HG02970 (cell line): ENCODE data around the gene VAV2.

Experiments
- ATAC-seq: cut with Tn5 transposase; IDR thresholded peaks from one replicate; pipeline ENCODE4 v1.9.1; 2021; ENCODE audit warnings: mild to moderate bottlenecking, moderate library complexity, moderate number of reproducible peaks; ENCODE audit not compliant: unreplicated experiment, low FRiP score

Gene VAV2

DNA sequence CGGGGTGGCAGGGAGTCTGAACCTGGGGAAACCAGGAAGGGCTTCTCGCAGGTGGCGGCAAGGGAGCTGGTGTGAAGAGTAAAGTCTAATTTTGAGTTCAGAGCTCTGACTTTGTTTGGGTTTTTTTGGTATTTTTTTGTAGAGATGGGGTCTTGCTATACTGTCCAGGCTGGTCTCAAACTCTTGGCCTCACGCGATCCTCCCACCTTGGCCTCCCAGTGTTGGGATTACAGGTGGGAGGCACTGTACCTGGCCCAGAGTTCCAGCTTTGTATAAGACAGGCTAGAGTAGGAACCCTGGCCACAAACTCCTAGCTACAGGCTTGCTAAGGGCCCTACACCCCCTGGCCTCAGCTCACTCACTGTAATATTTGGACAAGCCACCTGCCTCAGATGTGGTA is 148.9 kb downstream of the VAV2 start:
- no peak for ATAC-seq

DNA sequence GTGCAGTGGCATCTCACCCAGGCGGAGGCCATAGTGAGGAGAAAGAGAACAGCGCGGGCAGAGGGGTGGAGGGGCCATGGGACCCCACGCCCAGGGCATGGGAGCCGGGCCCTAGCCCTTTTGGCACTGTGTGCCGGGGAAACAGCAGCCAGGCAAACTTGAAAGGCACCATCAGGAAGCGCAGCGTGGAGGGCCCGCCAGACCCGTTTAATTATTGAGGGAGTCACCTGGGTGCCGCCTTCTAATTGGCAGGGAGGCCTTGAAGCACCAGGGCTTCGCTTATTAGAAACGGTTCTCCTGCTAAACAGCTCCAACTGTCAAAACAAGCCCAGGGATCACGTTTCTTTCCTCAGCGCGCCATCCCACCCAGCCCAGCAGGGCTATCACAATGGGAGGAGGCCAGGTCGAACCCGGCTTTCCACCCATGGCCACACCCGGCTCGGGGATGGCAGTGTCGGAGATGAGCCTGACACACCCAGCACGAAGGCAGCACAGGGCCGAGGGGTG is 149.3 kb downstream of the VAV2 start:
- no peak for ATAC-seq

DNA sequence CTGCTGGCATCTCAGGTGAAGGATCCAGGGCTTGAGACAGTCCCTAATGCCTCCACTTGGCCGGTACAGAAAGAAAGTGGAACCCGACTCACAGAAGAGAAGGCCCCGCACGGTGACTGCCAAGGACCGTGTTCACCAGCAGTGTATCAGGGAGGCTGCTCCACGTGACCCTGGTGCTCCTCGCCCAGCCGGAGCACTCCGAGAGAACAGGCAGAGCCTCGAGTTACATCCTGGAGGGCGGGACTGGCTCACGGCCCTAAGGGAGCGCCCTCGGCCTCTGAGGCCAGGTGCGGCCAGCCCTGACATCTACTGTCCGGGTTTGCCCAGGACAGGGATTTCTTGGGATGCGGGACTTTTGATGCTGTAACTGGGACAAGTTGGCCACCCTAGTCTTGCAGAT is 149.9 kb downstream of the VAV2 start:
- no peak for ATAC-seq

DNA sequence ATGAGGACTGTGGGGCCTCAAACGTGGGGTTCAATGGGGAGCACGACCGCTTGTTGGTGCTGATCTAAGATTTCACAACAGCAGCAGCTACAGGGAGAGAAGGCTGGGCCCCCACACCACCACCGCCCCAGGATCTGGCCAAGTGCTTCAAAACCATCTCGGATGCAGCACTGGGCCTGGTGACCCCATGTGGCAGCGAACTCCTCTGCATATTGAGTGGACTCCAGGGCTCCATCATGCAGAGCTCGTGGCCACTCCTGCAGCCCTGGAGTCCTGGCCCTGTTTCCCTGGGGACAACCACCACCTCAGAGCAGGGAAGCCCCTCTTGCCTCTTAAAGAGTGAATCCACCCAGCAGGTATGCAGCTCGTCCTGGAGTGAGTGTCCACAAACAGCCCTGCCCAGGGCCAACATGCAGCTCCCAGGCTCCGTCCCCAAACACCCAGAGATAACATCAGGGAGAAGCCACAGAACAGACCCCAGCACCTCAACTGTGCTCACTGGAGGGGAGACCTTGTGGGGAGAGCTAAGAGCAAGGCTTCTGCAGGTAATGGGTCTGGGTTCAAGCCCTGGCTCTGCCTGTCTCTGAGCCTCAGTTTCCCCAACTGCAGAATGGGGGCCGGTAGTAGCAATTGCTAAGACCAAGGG is 150.8 kb downstream of the VAV2 start:
- ATAC-seq: no peak

DNA sequence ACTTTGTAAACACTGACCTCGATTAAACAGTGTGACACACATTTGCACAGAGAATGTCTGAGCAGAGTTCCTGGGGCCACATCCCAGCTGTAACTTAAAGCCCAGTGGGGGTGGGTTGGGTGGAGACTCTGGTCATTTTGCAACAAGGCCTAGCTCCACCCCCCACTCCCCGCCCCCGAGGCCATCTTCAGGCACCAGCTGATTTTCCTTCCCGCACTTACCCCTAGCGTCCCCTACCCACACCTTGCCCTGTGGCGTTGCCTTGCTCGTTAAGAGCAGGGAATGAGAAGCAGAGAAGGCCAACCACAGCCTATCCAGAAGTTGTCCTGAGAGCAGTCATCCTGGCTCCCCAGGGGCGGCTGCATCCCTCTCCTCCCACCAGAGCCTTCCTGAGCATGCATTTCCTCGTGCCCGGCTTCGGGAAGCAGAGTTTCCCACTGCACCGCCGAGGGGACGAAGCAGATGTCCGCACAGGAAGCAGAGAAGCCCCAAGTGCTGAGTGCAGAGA is 152.2 kb downstream of the VAV2 start:
- no peak for ATAC-seq

DNA sequence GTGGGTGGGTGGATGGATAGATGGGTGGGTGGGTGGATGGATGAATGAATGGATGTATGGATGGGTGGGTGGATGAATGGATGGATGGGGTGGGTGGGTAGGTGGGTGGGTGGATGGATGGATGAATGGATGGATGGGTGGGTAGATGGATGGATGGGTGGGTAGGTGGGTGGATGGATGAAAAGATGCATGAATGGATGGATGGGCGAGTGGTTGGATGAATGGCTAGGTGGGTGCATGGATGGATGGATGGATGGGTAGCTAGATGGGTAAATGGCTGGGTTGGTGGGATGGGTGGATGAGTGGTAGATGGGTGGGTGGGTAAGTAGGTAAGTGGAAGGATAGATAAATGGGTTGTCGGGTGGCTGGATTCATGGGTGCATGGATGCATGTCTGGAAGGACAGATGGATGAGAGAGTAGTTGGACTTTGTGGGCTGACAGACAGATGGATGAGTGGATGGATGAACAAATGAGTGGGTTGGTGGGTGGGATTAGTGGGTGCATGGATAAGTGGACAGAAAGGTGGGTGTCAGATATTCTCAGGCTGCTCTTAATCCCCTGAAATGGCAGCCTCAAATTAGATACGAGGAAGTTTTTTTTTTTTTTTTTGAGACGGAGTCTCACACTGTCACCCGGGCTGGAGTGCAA is 153.1 kb downstream of the VAV2 start:
- no peak for ATAC-seq

DNA sequence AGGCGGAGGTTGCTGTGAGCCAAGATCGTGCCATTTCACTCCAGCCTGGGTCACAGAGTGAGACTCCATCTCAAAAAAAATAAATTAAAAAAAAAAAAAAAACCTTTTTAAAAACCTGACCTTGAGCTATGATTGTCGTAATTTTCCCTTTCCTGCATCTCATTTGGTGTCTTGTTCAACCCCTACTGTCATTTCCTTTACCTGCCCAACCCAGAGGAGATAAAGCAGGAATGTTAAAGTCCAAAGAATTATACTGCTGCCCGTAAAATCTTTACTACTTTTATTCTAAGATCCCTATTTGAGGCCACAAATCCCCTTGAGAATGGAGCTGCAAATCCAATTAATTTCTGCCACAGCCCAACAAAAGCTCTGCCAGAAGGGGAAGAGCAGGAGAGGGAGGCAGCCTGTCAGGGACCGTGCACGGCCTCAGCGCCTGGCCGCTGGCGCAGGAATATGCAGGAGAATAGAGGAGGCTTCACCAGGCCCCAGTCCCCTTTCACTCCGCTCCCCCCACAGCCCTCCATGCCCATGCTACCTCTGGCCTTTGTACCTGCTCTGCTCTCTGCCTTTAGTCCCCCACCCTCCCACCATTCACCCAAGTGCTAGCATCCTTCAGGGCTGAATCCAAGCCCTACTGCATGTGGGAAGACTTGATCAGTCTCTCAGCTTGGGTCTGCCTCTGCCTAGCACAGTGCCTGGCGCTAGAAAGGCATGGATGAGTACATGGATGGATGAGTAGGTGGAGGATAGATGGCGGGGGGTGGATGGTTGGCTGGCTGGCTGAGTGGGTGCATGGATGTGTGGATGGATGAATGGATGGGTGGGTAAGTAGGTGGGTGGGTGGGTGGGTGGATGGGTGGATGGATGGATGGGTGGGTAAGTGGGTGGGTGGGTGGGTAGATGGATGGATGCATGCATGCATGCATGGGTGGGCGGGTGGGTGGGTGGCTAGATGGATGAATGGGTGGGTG is 154.2 kb downstream of the VAV2 start:
- ATAC-seq: no peak

DNA sequence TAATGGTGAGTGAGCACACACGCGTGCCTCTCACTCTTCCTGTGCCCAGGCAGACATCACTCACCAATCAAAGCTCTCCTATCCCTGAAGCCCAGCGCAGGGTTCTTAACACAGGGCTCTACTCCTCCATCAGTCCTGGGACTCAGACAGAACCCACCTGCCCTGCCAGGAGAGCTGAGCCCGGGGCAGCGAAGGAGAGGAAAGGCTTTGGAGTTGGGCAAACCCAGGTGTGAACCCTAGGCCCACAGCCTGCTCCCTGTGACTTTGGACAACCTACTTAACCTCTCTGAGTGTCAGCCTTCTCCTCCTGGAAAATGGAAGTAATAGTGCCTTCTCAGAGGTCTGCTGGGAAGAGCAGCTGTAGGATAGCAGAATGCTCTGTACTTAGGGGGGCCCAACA is 155.3 kb downstream of the VAV2 start:
- ATAC-seq: no peak

DNA sequence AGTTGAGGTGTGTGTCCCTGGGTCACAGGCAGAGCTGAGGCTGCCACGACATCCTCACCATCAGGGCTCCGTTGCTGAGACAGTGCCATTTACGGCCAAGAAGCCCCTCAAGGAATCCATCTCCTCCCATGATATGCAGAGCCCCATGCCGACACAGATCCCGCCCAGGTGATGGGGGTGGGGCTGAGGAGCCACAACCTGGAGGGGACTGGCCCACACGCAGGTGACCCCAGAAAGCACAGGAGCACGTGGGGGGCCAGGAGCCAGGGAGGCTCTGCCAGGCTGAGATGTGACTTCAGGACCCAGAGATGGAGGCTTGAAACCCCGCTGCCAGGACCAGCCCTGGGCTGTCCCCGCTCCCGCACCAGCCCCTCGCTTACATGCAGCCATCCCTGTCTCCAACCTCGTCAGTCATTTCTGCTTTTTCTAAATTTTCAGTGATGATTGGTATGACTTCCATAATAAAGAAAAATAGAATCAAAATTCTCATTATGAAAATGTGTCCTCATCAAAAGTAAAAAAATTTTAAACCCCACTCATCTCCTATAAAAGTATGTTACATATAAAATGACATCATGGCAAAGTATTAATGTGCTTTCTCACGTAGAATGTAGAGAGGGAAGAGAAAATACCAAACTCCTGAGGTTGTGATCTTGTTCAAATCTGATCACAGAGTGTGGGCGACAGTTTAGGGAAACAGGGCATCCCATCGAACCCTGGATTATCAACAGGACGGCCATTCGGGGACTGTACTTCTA is 155.9 kb downstream of the VAV2 start:
- no peak for ATAC-seq

DNA sequence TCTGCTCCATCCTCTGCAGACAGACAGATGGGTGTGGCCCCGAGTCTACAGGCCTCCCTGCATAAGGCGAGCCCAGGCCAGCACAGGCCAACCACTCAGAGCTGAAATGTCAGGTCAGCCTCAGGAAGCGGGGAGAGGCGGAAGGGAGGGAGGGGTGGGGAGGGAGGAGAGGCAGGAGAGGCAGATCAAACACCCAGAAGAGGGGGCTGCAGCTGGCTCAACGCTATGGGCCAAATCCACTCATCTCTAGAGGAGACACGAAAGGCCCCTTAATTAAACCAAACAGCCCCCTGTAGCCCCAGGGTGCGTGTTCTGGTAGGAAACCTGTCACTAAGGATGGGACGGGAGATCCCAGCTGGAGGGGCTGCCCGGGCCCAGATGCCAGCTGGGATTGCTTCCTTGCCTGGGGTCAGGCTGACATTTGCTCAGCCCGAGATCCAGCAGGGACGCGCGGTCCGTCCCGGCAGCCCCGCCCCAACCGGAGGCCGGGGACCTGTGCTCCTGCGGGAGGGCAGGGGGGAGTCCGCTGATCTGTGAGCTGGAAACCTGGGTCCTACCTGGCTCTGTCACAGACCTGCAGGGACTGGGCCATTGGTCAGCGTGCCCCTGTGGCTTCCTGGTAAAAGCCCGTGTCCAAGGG is 156.7 kb downstream of the VAV2 start:
- no peak for ATAC-seq

DNA sequence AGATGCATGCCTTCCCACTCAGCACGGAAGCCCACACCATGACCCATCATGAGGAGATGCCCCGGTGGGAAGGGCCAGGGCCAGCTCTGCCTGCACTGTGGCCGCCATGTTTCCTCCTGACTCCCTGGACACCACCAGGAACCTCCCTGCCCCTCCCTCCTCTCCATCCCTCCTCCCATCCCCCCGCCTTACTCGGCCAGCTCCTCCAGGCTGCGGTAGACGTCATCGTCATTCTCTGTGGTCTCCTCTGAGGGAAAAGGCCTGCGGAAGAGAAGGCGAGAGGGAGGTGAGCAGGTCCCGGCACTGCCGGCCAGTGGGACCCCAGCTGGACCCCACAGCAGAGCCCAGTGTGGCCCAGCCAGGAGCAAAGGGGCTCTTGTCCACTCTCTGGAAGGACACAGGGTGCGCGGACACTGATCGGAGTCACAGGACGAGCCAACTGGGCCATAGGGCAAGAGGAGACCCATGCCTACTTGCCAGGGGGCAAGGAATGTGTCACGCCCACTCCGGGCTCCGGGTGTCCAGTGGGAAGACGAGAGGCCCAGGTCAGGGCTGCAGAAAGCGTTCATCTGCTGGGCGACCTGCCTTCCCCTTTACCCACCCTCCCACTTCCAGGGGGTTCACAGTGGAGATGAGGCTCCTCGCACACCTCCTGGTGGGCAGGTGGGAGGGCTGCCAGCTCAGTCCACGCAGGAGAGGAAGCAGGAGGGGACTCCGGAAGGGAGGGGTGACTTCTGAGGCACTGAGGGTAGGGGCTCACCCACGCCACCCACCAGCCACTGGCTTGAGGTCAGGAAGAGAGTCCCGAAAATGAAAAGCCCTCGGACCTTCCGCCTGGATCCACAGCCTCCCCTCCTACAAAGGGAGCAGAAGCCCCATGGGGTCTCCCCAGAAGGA is 157.8 kb downstream of the VAV2 start:
- ATAC-seq: no peak

DNA sequence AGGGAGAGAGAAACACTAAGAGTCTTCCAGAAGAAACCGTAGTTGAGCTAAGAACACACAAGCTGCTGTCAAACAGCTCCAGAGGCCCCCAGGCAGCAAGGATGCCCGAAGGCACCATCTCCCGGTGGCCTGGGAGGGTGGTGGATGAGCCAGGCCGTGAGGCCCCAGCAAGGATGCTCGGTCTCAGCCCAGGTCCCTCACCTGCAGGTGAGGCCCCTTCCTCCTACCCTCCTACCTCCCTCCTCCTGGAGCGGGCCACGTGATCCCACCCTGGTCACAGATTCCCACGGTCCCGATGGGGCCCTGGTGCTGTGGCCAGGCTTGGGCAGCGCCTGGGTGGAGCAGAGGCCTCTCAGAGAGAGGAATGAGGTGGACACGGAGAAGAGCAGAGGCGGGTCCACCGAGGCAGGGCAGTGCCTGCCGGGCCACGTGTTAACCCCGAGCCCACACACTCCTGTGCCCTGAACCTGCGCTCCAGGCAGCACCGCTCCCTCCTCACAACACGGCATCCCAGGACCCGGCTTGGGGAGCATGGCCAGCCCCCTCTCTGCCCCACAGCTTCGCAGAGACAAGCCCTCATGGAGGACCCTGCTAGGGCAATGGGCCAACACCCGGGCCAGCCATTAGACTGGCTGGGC is 158.6 kb downstream of the VAV2 start:
- ATAC-seq: no peak

DNA sequence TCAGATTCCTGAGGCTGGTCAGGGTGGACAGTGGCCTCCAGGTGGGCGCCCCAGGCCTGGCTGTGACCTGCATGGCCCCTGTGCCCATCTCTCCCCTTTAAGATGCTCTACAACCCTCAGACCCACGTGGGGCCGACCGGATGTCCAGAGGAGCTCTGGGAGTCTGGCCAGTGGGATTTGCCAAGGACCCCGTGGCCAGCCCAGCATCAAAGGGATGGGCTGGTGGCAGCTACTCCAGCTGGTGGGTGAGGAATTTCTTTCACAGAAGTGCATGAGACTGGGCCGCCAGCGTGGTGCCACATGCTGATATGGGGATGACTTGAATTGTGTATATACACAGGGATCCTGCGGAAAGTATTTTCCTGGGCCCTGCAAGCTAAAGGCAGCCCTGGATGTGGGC is 159.2 kb downstream of the VAV2 start:
- no peak for ATAC-seq

DNA sequence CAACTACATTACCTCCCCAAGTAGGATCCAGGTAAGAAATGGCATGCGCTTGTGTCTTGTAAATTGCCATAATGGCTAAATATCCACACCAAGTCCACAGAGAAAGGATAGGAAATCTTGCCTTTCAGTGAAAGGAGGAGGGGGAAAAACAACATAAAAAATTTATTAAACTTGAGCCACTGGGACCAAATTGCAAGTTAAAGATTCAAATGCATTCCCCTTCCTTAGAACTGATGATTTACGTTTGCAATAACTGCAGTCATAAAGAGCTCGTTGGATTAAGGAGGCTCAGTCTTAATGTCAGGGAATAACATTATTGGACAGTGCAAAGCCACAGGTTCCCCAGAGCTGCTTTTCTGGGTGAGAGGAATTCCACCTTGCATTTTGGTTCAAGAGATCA is 161.4 kb downstream of the VAV2 start:
- ATAC-seq: no peak

DNA sequence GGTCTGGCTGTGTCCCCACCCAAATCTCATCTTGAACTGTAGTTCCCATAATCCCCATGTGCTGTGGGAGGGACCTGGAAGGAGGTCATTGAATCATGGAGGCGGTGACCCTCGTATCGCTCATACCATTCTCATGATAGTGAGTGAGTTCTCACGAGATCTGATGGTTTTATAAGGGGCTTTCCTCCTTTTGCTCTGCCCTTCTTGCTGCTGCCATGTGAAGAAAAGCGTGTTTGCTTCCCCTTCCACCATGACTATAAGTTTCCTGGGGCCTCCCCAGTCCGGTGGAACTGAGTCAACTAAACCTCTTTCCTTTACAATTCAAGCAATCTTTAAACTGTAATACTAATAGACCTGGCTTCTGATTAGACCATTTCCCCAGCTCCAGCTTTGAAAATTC is 161.8 kb downstream of the VAV2 start:
- ATAC-seq: no peak

DNA sequence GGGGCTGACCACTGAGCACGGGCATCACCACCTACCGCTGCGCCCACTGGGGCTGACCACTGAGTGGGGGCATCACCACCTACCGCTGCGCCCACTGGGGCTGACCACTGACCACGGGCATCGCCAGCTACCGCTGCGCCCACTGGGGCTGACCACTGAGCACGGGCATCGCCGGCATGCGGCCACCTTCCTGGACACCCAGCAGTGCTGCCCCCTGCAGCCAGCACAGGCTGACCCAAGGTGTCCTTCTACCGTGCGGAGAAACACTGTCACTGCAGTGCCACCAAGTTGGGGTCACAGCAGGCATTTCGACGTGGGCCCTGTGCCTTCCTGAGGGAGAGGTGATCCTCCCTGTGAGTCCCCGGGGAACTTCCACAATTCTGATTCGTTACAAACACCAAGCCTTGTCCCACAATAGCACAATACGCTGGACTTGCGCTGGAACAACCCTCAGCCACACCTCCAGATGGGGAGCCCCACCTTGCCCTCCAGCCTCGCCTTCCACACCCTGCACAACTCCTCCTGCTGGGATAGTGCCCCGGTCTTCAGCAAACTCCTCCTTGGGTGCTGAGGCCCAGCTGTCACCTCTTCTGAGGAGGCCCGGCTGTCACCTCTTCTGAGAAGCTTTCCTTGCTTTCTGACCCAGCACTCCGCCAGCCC is 163.7 kb downstream of the VAV2 start:
- ATAC-seq: no peak

DNA sequence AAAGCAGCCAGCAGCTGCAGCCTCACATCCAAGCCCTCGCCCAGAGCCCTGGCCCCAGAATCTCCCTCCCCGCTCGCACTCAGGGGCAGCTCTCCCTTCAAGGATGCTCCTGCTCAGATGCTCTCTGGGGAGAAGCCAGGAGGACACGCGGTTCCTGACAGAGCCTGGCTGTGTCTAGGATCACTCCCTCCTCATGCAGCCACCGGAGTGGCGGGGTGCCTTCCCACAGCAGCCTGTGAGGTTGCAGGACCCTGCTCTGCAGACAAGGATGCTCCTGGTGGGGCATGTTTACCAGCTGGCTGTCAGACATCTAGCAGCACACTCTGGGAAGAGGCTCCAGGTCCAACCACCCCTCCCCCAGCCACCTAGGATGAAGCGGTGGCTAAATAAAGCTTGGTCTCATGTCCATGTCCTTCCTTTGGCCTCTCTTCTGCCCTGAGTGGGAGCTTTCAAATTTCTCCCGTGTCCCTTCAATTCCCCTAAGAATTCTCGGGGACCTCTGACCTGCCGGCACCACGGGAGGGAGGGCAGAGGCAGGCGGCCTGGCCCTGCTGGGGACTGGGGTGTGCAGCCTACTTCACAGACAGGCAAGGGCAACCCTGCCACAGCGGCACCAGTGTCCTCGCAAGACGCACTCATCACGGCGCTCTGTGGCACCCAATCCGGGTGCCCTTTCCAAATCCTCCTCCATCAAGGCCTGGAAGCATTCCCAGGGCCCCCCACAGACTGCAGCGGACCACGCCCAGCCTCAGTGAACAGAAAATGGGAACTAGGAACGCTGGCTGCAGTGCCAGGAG is 165.6 kb downstream of the VAV2 start:
- no peak for ATAC-seq
